ENCODE results near the gene OR6Y1. TPM values are rescaled to one million over a fixed set of nuclear protein-coding genes. Genes with fewer than 3 reads are reported as not detected.

Gene OR6Y1
- total RNA-seq, 4 donors from 2014 or later = not detected

DNA sequence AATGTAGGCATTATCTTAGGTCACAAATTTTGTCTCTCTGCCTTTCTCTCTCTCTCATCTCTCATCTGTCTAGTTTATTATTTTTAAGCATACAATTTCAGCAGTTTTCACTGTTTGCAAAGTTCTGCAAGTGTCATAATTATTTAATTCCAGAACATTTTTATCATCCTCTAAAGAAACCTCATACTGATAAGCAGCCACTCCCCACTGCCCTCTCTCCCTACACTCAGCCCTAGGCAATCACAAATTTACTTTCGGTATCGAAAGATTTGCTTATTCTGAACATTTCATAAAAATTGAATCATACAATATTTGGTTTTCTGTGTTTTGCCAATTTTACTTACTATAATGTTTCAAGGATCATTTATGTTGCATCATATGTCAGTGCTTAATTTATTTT is 16.6 kb downstream of the OR6Y1 start:
- no peaks in the 10 kb centered on the region for H3K4me1 ChIP-seq
- H3K27me3 ChIP-seq = no peaks in the 10 kb centered on the region
- H3K27ac ChIP-seq = no peak overlapping the region
- no peak for DNase-seq
- TF ChIP-seq POLR2AphosphoS5 (IDR thresholded peaks at IDR 0.05) = no peak
- no peak for TF ChIP-seq POLR2A (IDR thresholded peaks at IDR 0.05)
- TF ChIP-seq EP300 (IDR thresholded peaks at IDR 0.05; ENCODE audit: low read depth) = no peak
- TF ChIP-seq, protein P1, sequence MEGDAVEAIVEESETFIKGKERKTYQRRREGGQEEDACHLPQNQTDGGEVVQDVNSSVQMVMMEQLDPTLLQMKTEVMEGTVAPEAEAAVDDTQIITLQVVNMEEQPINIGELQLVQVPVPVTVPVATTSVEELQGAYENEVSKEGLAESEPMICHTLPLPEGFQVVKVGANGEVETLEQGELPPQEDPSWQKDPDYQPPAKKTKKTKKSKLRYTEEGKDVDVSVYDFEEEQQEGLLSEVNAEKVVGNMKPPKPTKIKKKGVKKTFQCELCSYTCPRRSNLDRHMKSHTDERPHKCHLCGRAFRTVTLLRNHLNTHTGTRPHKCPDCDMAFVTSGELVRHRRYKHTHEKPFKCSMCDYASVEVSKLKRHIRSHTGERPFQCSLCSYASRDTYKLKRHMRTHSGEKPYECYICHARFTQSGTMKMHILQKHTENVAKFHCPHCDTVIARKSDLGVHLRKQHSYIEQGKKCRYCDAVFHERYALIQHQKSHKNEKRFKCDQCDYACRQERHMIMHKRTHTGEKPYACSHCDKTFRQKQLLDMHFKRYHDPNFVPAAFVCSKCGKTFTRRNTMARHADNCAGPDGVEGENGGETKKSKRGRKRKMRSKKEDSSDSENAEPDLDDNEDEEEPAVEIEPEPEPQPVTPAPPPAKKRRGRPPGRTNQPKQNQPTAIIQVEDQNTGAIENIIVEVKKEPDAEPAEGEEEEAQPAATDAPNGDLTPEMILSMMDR (IDR thresholded peaks at IDR 0.05) = no peak
- no peak overlapping the region for H3K4me3 ChIP-seq
- no peaks in the 10 kb centered on the region for H3K9me3 ChIP-seq
- in situ Hi-C loops (cut with MboI; ENCODE audit: low pct_ligation_motif_present in 1 of 4, low pct_unique_long_range_greater_than_20kb in 1 of 4, low sequenced_read_pairs in 3 of 4) (no loop called here), intact Hi-C loops (cut with DNase I; ENCODE audit: low total_unique reads) (no loop called here)
- 85 to 94% methylated on average over 2 of the region's 2 CpGs for WGBS, 2 donors (ENCODE audit: low coverage in 1 of 2)
- no peaks in the 10 kb centered on the region for H3K36me3 ChIP-seq

DNA sequence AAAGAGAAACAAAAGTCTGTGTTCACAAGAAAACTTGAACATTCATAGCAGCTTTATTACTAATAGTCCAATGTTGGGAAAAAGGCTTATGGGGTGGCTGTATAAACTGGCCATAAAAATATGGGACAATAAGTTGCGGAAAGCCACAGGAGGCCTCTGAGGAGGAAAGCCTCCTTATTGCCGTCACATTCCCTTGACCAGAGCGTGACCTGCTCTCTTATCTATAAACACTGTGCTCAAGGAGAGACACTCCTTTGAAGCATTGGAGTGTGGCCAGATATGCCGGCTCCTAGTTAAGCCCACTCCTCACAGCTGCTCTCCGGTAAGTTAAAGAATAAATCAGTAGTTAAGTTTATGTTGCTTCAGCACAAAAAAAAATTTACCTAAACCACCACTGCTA is 19.7 kb downstream of the OR6Y1 start:
- no peak for DNase-seq
- TF ChIP-seq, protein P1 (IDR thresholded peaks at IDR 0.05) = no peak
- H3K4me3 ChIP-seq = no peak overlapping the region
- 29 to 40% methylated on average over 1 to 5 of the region's 5 CpGs for WGBS, 2 donors (ENCODE audit: low coverage in 1 of 2)
- no peak overlapping the region for H3K27ac ChIP-seq
- H3K36me3 ChIP-seq = no peaks in the 10 kb centered on the region
- no peaks in the 10 kb centered on the region for H3K4me1 ChIP-seq
- intact Hi-C loops (cut with DNase I; ENCODE audit: low total_unique reads) = no loop called here
- no peaks in the 10 kb centered on the region for H3K27me3 ChIP-seq
- no peaks in the 10 kb centered on the region for H3K9me3 ChIP-seq
- in situ Hi-C loops (cut with MboI; ENCODE audit: low pct_ligation_motif_present in 1 of 4, low pct_unique_long_range_greater_than_20kb in 1 of 4, low sequenced_read_pairs in 3 of 4) = no loop called here

DNA sequence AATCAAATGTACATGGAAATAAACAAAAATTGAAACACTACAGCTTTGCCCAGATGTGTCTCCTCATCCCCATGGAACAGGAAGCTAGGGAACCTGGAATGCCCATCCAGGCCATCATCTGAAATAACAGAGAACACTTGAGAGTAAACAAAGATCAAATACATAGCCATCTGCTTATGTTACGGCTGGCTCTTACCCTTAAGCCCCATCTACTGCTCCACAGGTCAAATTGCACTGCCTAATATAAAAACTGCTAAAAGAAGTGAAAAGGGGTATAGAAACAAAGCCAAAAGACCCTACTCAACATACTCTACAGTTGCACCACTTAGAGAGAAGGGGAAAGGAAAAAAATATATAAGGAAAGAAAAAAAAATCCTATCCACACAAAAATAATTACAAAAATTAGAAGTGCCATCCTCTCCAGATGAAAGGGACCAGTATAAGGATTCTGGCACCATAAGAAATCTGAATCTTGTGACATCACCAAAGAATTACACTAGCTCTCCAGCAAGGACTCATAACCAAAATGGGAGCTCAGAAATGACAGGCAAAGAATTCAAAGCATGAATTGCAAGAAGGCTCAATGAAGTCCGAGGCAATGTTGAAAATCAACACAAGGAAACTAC is 26.9 kb downstream of the OR6Y1 start:
- Histone ChIP-seq H3K27me3 (no peaks in the 10 kb centered on the region), H3K36me3 (no peaks in the 10 kb centered on the region), H3K4me3 (no peak overlapping the region), H3K4me1 (no peaks in the 10 kb centered on the region), H3K27ac (no peak overlapping the region), H3K9me3 (peaks cover 0 to 4% of the 10 kb centered on the region in 2 donors)
- DNase-seq = no peak
- 65 to 73% methylated on average over 2 of the region's 2 CpGs for WGBS, 2 donors (ENCODE audit: low coverage in 1 of 2)
- intact Hi-C loops (cut with DNase I; ENCODE audit: low total_unique reads) = no loop called here
- TF ChIP-seq POLR2A (IDR thresholded peaks at IDR 0.05) (no peak), POLR2AphosphoS5 (IDR thresholded peaks at IDR 0.05) (no peak), EP300 (IDR thresholded peaks at IDR 0.05; ENCODE audit: low read depth) (no peak)
- TF ChIP-seq, protein P1 (IDR thresholded peaks at IDR 0.05) = no peak
- in situ Hi-C loops (cut with MboI; ENCODE audit: low pct_ligation_motif_present in 1 of 4, low pct_unique_long_range_greater_than_20kb in 1 of 4, low sequenced_read_pairs in 3 of 4) = no loop called here

DNA sequence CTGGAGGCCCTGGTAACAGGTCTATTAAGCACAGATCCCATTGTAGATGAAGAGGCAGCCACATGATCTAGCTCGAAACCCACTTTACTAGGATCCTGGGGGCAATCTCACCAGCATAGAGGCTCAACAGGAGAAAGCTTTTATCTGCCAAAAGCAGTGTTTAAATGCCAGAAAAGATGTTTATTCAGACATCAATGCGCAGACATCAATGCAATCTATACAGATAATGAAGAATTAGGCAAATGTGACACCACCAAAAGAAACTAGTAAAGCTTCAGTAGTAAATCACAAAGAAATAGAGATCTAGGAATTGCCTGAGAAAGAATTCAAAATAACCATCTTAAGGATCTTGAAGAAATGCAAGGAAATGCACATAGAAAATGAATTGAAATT is 32.5 kb downstream of the OR6Y1 start:
- DNase-seq = no peak
- Histone ChIP-seq H3K27me3 (no peaks in the 10 kb centered on the region), H3K9me3 (no peaks in the 10 kb centered on the region), H3K36me3 (no peaks in the 10 kb centered on the region), H3K4me1 (no peaks in the 10 kb centered on the region), H3K4me3 (no peak overlapping the region), H3K27ac (no peak overlapping the region)
- in situ Hi-C loops (cut with MboI; ENCODE audit: low pct_ligation_motif_present in 1 of 4, low pct_unique_long_range_greater_than_20kb in 1 of 4, low sequenced_read_pairs in 3 of 4) = loop anchor here in 2 of 4 donors (25.0 kb wide), 2 partner anchors 466 to 566 kb away; partner anchors contain the start of gene AIM2 (in 1 of the 2)
- TF ChIP-seq EP300 (IDR thresholded peaks at IDR 0.05; ENCODE audit: low read depth) (no peak), POLR2AphosphoS5 (IDR thresholded peaks at IDR 0.05) (no peak), POLR2A (IDR thresholded peaks at IDR 0.05) (no peak)
- TF ChIP-seq, protein P1 (IDR thresholded peaks at IDR 0.05) = no peak
- 64 to 72% methylated on average over 2 of the region's 2 CpGs for WGBS, 2 donors (ENCODE audit: low coverage in 1 of 2)
- intact Hi-C loops (cut with DNase I; ENCODE audit: low total_unique reads) = no loop called here
